Measurements from ENCODE around the gene MRPS6.

DNA sequence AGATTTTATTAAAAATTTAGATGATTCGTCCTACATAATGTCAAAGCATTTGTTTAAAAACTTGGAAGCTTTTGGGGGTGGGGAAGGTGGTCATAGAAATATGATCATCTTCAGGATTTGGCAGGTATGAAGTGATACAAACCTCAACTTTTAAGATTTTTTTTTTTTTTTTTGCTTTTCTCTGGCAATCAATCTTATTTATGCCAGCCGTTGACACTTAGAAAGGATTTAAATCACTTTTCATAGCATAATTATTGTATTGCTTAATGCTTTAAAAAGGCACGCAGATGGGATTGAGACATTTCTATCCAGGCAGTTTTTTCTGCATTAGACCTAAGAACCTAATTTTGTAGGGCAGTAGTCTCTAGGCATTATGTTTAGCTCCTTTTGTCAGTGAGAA is 19.7 kb downstream of the MRPS6 start:
- TF ChIP-seq, protein P1, sequence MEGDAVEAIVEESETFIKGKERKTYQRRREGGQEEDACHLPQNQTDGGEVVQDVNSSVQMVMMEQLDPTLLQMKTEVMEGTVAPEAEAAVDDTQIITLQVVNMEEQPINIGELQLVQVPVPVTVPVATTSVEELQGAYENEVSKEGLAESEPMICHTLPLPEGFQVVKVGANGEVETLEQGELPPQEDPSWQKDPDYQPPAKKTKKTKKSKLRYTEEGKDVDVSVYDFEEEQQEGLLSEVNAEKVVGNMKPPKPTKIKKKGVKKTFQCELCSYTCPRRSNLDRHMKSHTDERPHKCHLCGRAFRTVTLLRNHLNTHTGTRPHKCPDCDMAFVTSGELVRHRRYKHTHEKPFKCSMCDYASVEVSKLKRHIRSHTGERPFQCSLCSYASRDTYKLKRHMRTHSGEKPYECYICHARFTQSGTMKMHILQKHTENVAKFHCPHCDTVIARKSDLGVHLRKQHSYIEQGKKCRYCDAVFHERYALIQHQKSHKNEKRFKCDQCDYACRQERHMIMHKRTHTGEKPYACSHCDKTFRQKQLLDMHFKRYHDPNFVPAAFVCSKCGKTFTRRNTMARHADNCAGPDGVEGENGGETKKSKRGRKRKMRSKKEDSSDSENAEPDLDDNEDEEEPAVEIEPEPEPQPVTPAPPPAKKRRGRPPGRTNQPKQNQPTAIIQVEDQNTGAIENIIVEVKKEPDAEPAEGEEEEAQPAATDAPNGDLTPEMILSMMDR (IDR thresholded peaks at IDR 0.05 in 2 of 3, conservative IDR thresholded peaks at IDR 0.05 in 1 of 3; ENCODE audit: borderline replicate concordance in 1 of 3, insufficient read depth in 1 of 3, low read depth in 2 of 3, low read length in 2 of 3), result no peak
- TF ChIP-seq POLR2A (IDR thresholded peaks at IDR 0.05; ENCODE audit: borderline replicate concordance, extremely low read depth, insufficient read depth, insufficient read length) (no peak), ZFX (IDR thresholded peaks at IDR 0.05) (no peak), TCF7L2 (IDR thresholded peaks at IDR 0.05; ENCODE audit: borderline replicate concordance, extremely low read depth, insufficient read depth, insufficient read length) (no peak), EZH2 (IDR thresholded peaks at IDR 0.05) (no peak)
